GM06990 (cell line): Measurements from ENCODE around the gene WASHC2A.
"Not testable (repeated sequence)": the region's sequence is repeated elsewhere in the genome, so short reads cannot be mapped to it uniquely, and the experiment has no call there.

ENCODE experiments used
- DNase-seq: peaks from one replicate; pipeline ENCODE4 v3.0.0-alpha.2; 2011; ENCODE audit not compliant: insufficient read length; ENCODE audit errors: extremely low read depth
- H3K27me3 ChIP-seq: replicated peaks from 2 replicates; pipeline ENCODE4 v1.6.0; 2011; ENCODE audit warnings: low read length; ENCODE audit not compliant: control insufficient read depth, insufficient read depth
- H3K36me3 ChIP-seq: 2 replicates; pipeline ENCODE4 v1.5.1; 2011; ENCODE audit warnings: low read length; ENCODE audit not compliant: control insufficient read depth, insufficient read depth
- H3K4me3 ChIP-seq: replicated peaks from 2 replicates; pipeline ENCODE4 v1.5.1; 2011; ENCODE audit warnings: low read depth, mild to moderate bottlenecking, control low read depth, low read length
- CTCF ChIP-seq: IDR thresholded peaks from 2 replicates; pipeline ENCODE4 v1.5.1; 2011; ENCODE audit warnings: low read length, control low read depth, mild to moderate bottlenecking, inconsistent platforms; ENCODE audit not compliant: insufficient read depth, poor library complexity, severe bottlenecking

WASHC2A gene

GRCh38 chr10:50067546-50068351 lies at the start of gene WASHC2A:
Gene WASHC2A, plus strand, starts transcription at chr10:50067954. Its CDS starts 52 bp downstream, at chr10:50068006.
- peak; percentile 85 for DNase-seq
- H3K4me3 ChIP-seq = peak within 1 kb of the TSS; percentile 84
- H3K27me3 ChIP-seq, H3K36me3 ChIP-seq: not testable (repeated sequence)

- not testable (repeated sequence) for H3K27me3 ChIP-seq, DNase-seq, H3K4me3 ChIP-seq
These were observed 48.5 kb upstream of the WASHC2A start for GRCh38 chr10:50019279-50019678.

GRCh38 chr10:50020451-50021024 lies 47.2 kb upstream of the WASHC2A start:
- H3K27me3 ChIP-seq, DNase-seq, H3K4me3 ChIP-seq, H3K36me3 ChIP-seq: not testable (repeated sequence)

More at GRCh38 chr10:50019279-50019678, 48.5 kb upstream of the WASHC2A start:
- H3K36me3 ChIP-seq = not testable (repeated sequence)

GRCh38 chr10:50021646-50022045 lies 46.1 kb upstream of the WASHC2A start:
- Histone ChIP-seq H3K27me3 (no peaks in the 10 kb centered on the region), H3K36me3 (no peaks in the 10 kb centered on the region), H3K4me3 (no peak overlapping the region)
- TF ChIP-seq CTCF = no peak
- no peak for DNase-seq

GRCh38 chr10:50024716-50025383 lies 42.9 kb upstream of the WASHC2A start:
- DNase-seq, H3K27me3 ChIP-seq, H3K4me3 ChIP-seq, H3K36me3 ChIP-seq: not testable (repeated sequence)

GRCh38 chr10:50025627-50026026 lies 42.1 kb upstream of the WASHC2A start:
- DNase-seq = no peak
- TF ChIP-seq CTCF = no peak
- no peaks in the 10 kb centered on the region for H3K36me3 ChIP-seq
- no peak overlapping the region for H3K4me3 ChIP-seq
- no peaks in the 10 kb centered on the region for H3K27me3 ChIP-seq

GRCh38 chr10:50027195-50027594 lies 40.6 kb upstream of the WASHC2A start:
- no peak for TF ChIP-seq CTCF
- no peak for DNase-seq
- Histone ChIP-seq H3K36me3 (no peaks in the 10 kb centered on the region), H3K4me3 (no peak overlapping the region), H3K27me3 (no peaks in the 10 kb centered on the region)
